Measurements from ENCODE around the gene DPP6.
A peak's percentile ranks its signal among the peaks of the same experiment; 100 is the strongest.

DPP6 gene

GRCh38 chr7:154905146-154905545, 852.9 kb downstream of the DPP6 start:
- no peaks in the 10 kb centered on the region for H3K36me3 Mint-ChIP-seq (ENCODE audit: low read depth)
- no peak overlapping the region for H3K4me3 Mint-ChIP-seq
- H3K9me3 Mint-ChIP-seq: no peaks in the 10 kb centered on the region
- H3K27ac Mint-ChIP-seq: no peak overlapping the region
- H3K4me1 Mint-ChIP-seq (ENCODE audit: low read depth): no peaks in the 10 kb centered on the region
- H3K27me3 Mint-ChIP-seq: peaks cover 9% of the 10 kb centered on the region

GRCh38 chr7:154905615-154906014, 853.4 kb downstream of the DPP6 start:
- Mint-ChIP-seq H3K4me1 (ENCODE audit: low read depth) (no peaks in the 10 kb centered on the region), H3K4me3 (no peak overlapping the region), H3K36me3 (ENCODE audit: low read depth) (no peaks in the 10 kb centered on the region), H3K27ac (no peak overlapping the region), H3K27me3 (peaks cover 9% of the 10 kb centered on the region), H3K9me3 (no peaks in the 10 kb centered on the region)

GRCh38 chr7:154906201-154906600, 854.0 kb downstream of the DPP6 start:
- H3K27ac Mint-ChIP-seq: no peak overlapping the region
- H3K27me3 Mint-ChIP-seq: peaks cover 9% of the 10 kb centered on the region
- H3K4me1 Mint-ChIP-seq (ENCODE audit: low read depth): no peaks in the 10 kb centered on the region
- no peaks in the 10 kb centered on the region for H3K9me3 Mint-ChIP-seq
- H3K4me3 Mint-ChIP-seq: no peak overlapping the region
- H3K36me3 Mint-ChIP-seq (ENCODE audit: low read depth): no peaks in the 10 kb centered on the region

- Mint-ChIP-seq H3K36me3 (ENCODE audit: low read depth) (no peaks in the 10 kb centered on the region), H3K4me1 (ENCODE audit: low read depth) (no peaks in the 10 kb centered on the region), H3K27ac (no peak overlapping the region), H3K9me3 (no peaks in the 10 kb centered on the region), H3K27me3 (peaks cover 9% of the 10 kb centered on the region), H3K4me3 (no peak overlapping the region)
Measured at GRCh38 chr7:154906736-154907355, 854.6 kb downstream of the DPP6 start.

GRCh38 chr7:154907651-154908620, 855.7 kb downstream of the DPP6 start:
- Mint-ChIP-seq H3K36me3 (ENCODE audit: low read depth) (no peaks in the 10 kb centered on the region), H3K4me1 (ENCODE audit: low read depth) (no peaks in the 10 kb centered on the region), H3K27me3 (peaks cover 9% of the 10 kb centered on the region), H3K9me3 (no peaks in the 10 kb centered on the region), H3K27ac (no peak overlapping the region), H3K4me3 (no peak overlapping the region)

GRCh38 chr7:154909241-154910105, 857.3 kb downstream of the DPP6 start:
- Mint-ChIP-seq H3K27ac (no peak overlapping the region), H3K4me3 (no peak overlapping the region), H3K36me3 (ENCODE audit: low read depth) (no peaks in the 10 kb centered on the region), H3K27me3 (peaks cover 12% of the 10 kb centered on the region), H3K9me3 (no peaks in the 10 kb centered on the region), H3K4me1 (ENCODE audit: low read depth) (peaks cover 4% of the 10 kb centered on the region)

GRCh38 chr7:154910125-154910524, 857.9 kb downstream of the DPP6 start:
- Mint-ChIP-seq H3K4me1 (ENCODE audit: low read depth) (peaks cover 4% of the 10 kb centered on the region), H3K4me3 (no peak overlapping the region), H3K27ac (no peak overlapping the region), H3K9me3 (no peaks in the 10 kb centered on the region), H3K36me3 (ENCODE audit: low read depth) (no peaks in the 10 kb centered on the region), H3K27me3 (peaks cover 15% of the 10 kb centered on the region)

GRCh38 chr7:154910977-154911376, 858.8 kb downstream of the DPP6 start:
- H3K27ac Mint-ChIP-seq: no peak overlapping the region
- no peak overlapping the region for H3K4me3 Mint-ChIP-seq
- H3K36me3 Mint-ChIP-seq (ENCODE audit: low read depth): no peaks in the 10 kb centered on the region
- no peaks in the 10 kb centered on the region for H3K9me3 Mint-ChIP-seq
- H3K27me3 Mint-ChIP-seq: peaks cover 22% of the 10 kb centered on the region
- H3K4me1 Mint-ChIP-seq (ENCODE audit: low read depth): peaks cover 4% of the 10 kb centered on the region

- Mint-ChIP-seq H3K9me3 (no peaks in the 10 kb centered on the region), H3K4me1 (ENCODE audit: low read depth) (peaks cover 4% of the 10 kb centered on the region), H3K27ac (no peak overlapping the region), H3K4me3 (no peak overlapping the region), H3K36me3 (ENCODE audit: low read depth) (no peaks in the 10 kb centered on the region), H3K27me3 (peaks cover 22% of the 10 kb centered on the region)
Measured at GRCh38 chr7:154911411-154911810, 859.2 kb downstream of the DPP6 start.

- Mint-ChIP-seq H3K27ac (no peak overlapping the region), H3K4me3 (no peak overlapping the region), H3K4me1 (ENCODE audit: low read depth) (peaks cover 4% of the 10 kb centered on the region), H3K36me3 (ENCODE audit: low read depth) (no peaks in the 10 kb centered on the region), H3K27me3 (peaks cover 22% of the 10 kb centered on the region), H3K9me3 (no peaks in the 10 kb centered on the region)
Measured at GRCh38 chr7:154911862-154912455, 859.8 kb downstream of the DPP6 start.

GRCh38 chr7:154912871-154913637, 860.9 kb downstream of the DPP6 start:
- H3K27me3 Mint-ChIP-seq: peaks cover 20% of the 10 kb centered on the region
- H3K36me3 Mint-ChIP-seq (ENCODE audit: low read depth): no peaks in the 10 kb centered on the region
- H3K27ac Mint-ChIP-seq: no peak overlapping the region
- H3K4me3 Mint-ChIP-seq: no peak overlapping the region
- H3K4me1 Mint-ChIP-seq (ENCODE audit: low read depth): peaks cover 4% of the 10 kb centered on the region
- H3K9me3 Mint-ChIP-seq: no peaks in the 10 kb centered on the region

- H3K27ac Mint-ChIP-seq: peak overlapping the region; percentile 21
- H3K9me3 Mint-ChIP-seq: no peaks in the 10 kb centered on the region
- H3K27me3 Mint-ChIP-seq: peaks cover 19% of the 10 kb centered on the region
- H3K4me1 Mint-ChIP-seq (ENCODE audit: low read depth): peaks cover 4% of the 10 kb centered on the region
- H3K36me3 Mint-ChIP-seq (ENCODE audit: low read depth): no peaks in the 10 kb centered on the region
- H3K4me3 Mint-ChIP-seq: peak overlapping the region; percentile 79
Measured at GRCh38 chr7:154913638-154914307, 861.6 kb downstream of the DPP6 start.

GRCh38 chr7:154914308-154914995, 862.3 kb downstream of the DPP6 start:
- peaks cover 4% of the 10 kb centered on the region for H3K4me1 Mint-ChIP-seq (ENCODE audit: low read depth)
- H3K27me3 Mint-ChIP-seq: peaks cover 17% of the 10 kb centered on the region
- H3K36me3 Mint-ChIP-seq (ENCODE audit: low read depth): no peaks in the 10 kb centered on the region
- no peak overlapping the region for H3K4me3 Mint-ChIP-seq
- no peak overlapping the region for H3K27ac Mint-ChIP-seq
- no peaks in the 10 kb centered on the region for H3K9me3 Mint-ChIP-seq

Measured in stimulated activated naive CD8-positive, alpha-beta T cell treated with anti-CD3 and anti-CD28 coated beads, Interleukin-15, Interleukin-2, amounts not matched to agents 100 ng/mL and 50 ng/mL, for 24 hours (primary cell).